EL (cell line): ENCODE results near the gene C15orf40.
"Not testable (repeated sequence)": the region's sequence is repeated elsewhere in the genome, so short reads cannot be mapped to it uniquely, and the experiment has no call there.

ENCODE experiments used
- DNase-seq: peaks from one replicate; pipeline ENCODE4 v3.0.0-alpha.2; 2016

The C15orf40 gene

GRCh38 chr15:83011271-83012075 lies at the start of gene C15orf40:
Gene C15orf40 (minus strand): TSS chr15:83011639. CDS start chr15:83011607, 32 bp downstream.
- DNase-seq: peak; percentile 90

GRCh38 chr15:83057696-83058376 lies 46.4 kb upstream of the C15orf40 start:
- no peak for DNase-seq

GRCh38 chr15:83057002-83057401 lies 45.6 kb upstream of the C15orf40 start:
- no peak for DNase-seq

- DNase-seq: peak; percentile 84
These were observed 41.7 kb upstream of the C15orf40 start for GRCh38 chr15:83053151-83053550.

GRCh38 chr15:83046558-83047127 lies 35.2 kb upstream of the C15orf40 start:
- peak; percentile 57 for DNase-seq

- no peak for DNase-seq
These were observed 32.7 kb upstream of the C15orf40 start for GRCh38 chr15:83044156-83044555.

GRCh38 chr15:83039206-83039605 lies 27.8 kb upstream of the C15orf40 start:
- DNase-seq: peak; percentile 5

- no peak for DNase-seq
These were observed 24.8 kb upstream of the C15orf40 start for GRCh38 chr15:83036253-83036652.

- DNase-seq: not testable (repeated sequence)
These were observed 19.8 kb upstream of the C15orf40 start for GRCh38 chr15:83031234-83031633.

GRCh38 chr15:83030021-83030420 lies 18.6 kb upstream of the C15orf40 start:
- peak; percentile 78 for DNase-seq

- DNase-seq: no peak
These were observed 7.0 kb upstream of the C15orf40 start for GRCh38 chr15:83018436-83018835.

- no peak for DNase-seq
These were observed 5.5 kb upstream of the C15orf40 start for GRCh38 chr15:83016906-83017305.

- DNase-seq: no peak
These were observed 3.9 kb upstream of the C15orf40 start for GRCh38 chr15:83015361-83015760.

- no peak for DNase-seq
These were observed 2.8 kb upstream of the C15orf40 start for GRCh38 chr15:83014205-83014653.

- no peak for DNase-seq
These were observed 1.2 kb upstream of the C15orf40 start for GRCh38 chr15:83012636-83013035.

GRCh38 chr15:83012076-83012426 lies 612 bp upstream of the C15orf40 start:
- DNase-seq: peak; percentile 12

- DNase-seq: peak; percentile 73
These were observed 649 bp downstream of the C15orf40 start for GRCh38 chr15:83010709-83011270.

GRCh38 chr15:83000672-83001031 lies 10.8 kb downstream of the C15orf40 start:
- not testable (repeated sequence) for DNase-seq

GRCh38 chr15:82999905-83000671 lies 11.4 kb downstream of the C15orf40 start:
- peak; percentile 63 for DNase-seq

GRCh38 chr15:82999426-82999825 lies 12.0 kb downstream of the C15orf40 start:
- peak; percentile 23 for DNase-seq

GRCh38 chr15:82995938-82996337 lies 15.5 kb downstream of the C15orf40 start:
- no peak for DNase-seq

GRCh38 chr15:82995076-82995475 lies 16.4 kb downstream of the C15orf40 start:
- DNase-seq: no peak

GRCh38 chr15:82993144-82993543 lies 18.3 kb downstream of the C15orf40 start:
- no peak for DNase-seq
